Activated naive CD4-positive, alpha-beta T cell treated with anti-CD3 and anti-CD28 coated beads, Interleukin-2, amount 10 ng/mL, durations not matched to agents 7 days and 5 days (primary cell): ENCODE data around the gene HMCN2.
"Not testable (repeated sequence)": the region's sequence is repeated elsewhere in the genome, so short reads cannot be mapped to it uniquely, and the experiment has no call there.

Experiments
- CTCF ChIA-PET: fragments of 350-600 bp; sonication (Branson Sonifier 250); formaldehyde crosslinking; loops from one replicate; lab custom pipeline; 2021; ENCODE audit warnings: antibody characterized with exemption; lab: Charles Lee
- DNase-seq: peaks from one replicate; pipeline ENCODE4 v3.0.0-alpha.2; 2020
- H3K27ac Mint-ChIP-seq: one replicate; pipeline ENCODE4 v1.8.0; 2021; ENCODE audit warnings: mild to moderate bottlenecking, moderate library complexity, mixed read lengths
- H3K27me3 Mint-ChIP-seq: one replicate; pipeline ENCODE4 v1.8.0; 2021; ENCODE audit warnings: mild to moderate bottlenecking, mixed read lengths
- H3K36me3 Mint-ChIP-seq: one replicate; pipeline ENCODE4 v1.8.0; 2021; ENCODE audit warnings: mixed read lengths
- H3K4me1 Mint-ChIP-seq: one replicate; pipeline ENCODE4 v1.8.0; 2021; ENCODE audit warnings: mixed read lengths
- H3K4me3 Mint-ChIP-seq: one replicate; pipeline ENCODE4 v1.8.0; 2021; ENCODE audit warnings: mild to moderate bottlenecking, moderate library complexity, mixed read lengths
- H3K9me3 Mint-ChIP-seq: one replicate; pipeline ENCODE4 v1.8.0; 2021; ENCODE audit warnings: mixed read lengths

Gene HMCN2

GRCh38 chr9:130337318-130337717 is 71.8 kb downstream of the HMCN2 start:
- Mint-ChIP-seq H3K27me3 (peaks cover 30% of the 10 kb centered on the region), H3K4me3 (no peak overlapping the region), H3K9me3 (no peaks in the 10 kb centered on the region), H3K4me1 (no peaks in the 10 kb centered on the region), H3K36me3 (no peaks in the 10 kb centered on the region), H3K27ac (no peak overlapping the region)
- CTCF ChIA-PET: no interaction called here
- no peak for DNase-seq

- H3K36me3 Mint-ChIP-seq: no peaks in the 10 kb centered on the region
- peaks cover 25% of the 10 kb centered on the region for H3K27me3 Mint-ChIP-seq
- H3K4me1 Mint-ChIP-seq: no peaks in the 10 kb centered on the region
- H3K27ac Mint-ChIP-seq: no peak overlapping the region
- CTCF ChIA-PET: no interaction called here
- H3K4me3 Mint-ChIP-seq: no peak overlapping the region
- no peaks in the 10 kb centered on the region for H3K9me3 Mint-ChIP-seq
- DNase-seq: no peak
Observed at GRCh38 chr9:130337784-130338380, 72.3 kb downstream of the HMCN2 start.

- H3K9me3 Mint-ChIP-seq, H3K36me3 Mint-ChIP-seq, DNase-seq, H3K4me1 Mint-ChIP-seq, H3K4me3 Mint-ChIP-seq, H3K27ac Mint-ChIP-seq: not testable (repeated sequence)
- CTCF ChIA-PET: interaction anchor here (1.6 kb wide), 1 partner anchor 15 kb away, joined by 4 read pairs; no protein-coding TSS in a partner anchor
- H3K27me3 Mint-ChIP-seq: peaks cover 15% of the 10 kb centered on the region
Observed at GRCh38 chr9:130338891-130339290, 73.3 kb downstream of the HMCN2 start.

- H3K27me3 Mint-ChIP-seq: peaks cover 11% of the 10 kb centered on the region
- H3K4me1 Mint-ChIP-seq: no peaks in the 10 kb centered on the region
- CTCF ChIA-PET: interaction anchor here (1.6 kb wide), 1 partner anchor 16 kb away, joined by 4 read pairs; no protein-coding TSS in a partner anchor
- H3K9me3 Mint-ChIP-seq: no peaks in the 10 kb centered on the region
- no peak overlapping the region for H3K4me3 Mint-ChIP-seq
- no peak overlapping the region for H3K27ac Mint-ChIP-seq
- H3K36me3 Mint-ChIP-seq: no peaks in the 10 kb centered on the region
- no peak for DNase-seq
Observed at GRCh38 chr9:130339306-130339705, 73.7 kb downstream of the HMCN2 start.

- Mint-ChIP-seq H3K9me3 (no peaks in the 10 kb centered on the region), H3K27me3 (peaks cover 4% of the 10 kb centered on the region), H3K4me1 (no peaks in the 10 kb centered on the region), H3K4me3 (no peak overlapping the region), H3K27ac (no peak overlapping the region), H3K36me3 (no peaks in the 10 kb centered on the region)
- CTCF ChIA-PET: interaction anchor here (1.6 kb wide), 1 partner anchor 16 kb away, joined by 4 read pairs; no protein-coding TSS in a partner anchor
- DNase-seq: no peak
Observed at GRCh38 chr9:130340011-130340410, 74.5 kb downstream of the HMCN2 start.

GRCh38 chr9:130340557-130340956 is 75.0 kb downstream of the HMCN2 start:
- CTCF ChIA-PET: interaction anchor here (0.7 to 1.6 kb wide), 2 partner anchors 17 to 232 kb away, joined by 3 to 4 read pairs; no protein-coding TSS in a partner anchor
- H3K9me3 Mint-ChIP-seq, H3K27ac Mint-ChIP-seq, H3K36me3 Mint-ChIP-seq, H3K27me3 Mint-ChIP-seq, H3K4me3 Mint-ChIP-seq, H3K4me1 Mint-ChIP-seq, DNase-seq: not testable (repeated sequence)

- Mint-ChIP-seq H3K36me3 (no peaks in the 10 kb centered on the region), H3K4me1 (no peaks in the 10 kb centered on the region), H3K4me3 (no peak overlapping the region), H3K27ac (no peak overlapping the region), H3K27me3 (peaks cover 3% of the 10 kb centered on the region), H3K9me3 (no peaks in the 10 kb centered on the region)
- CTCF ChIA-PET: interaction anchor here (0.7 kb wide), 1 partner anchor 233 kb away, joined by 3 read pairs; no protein-coding TSS in a partner anchor
- DNase-seq: no peak
Observed at GRCh38 chr9:130341128-130341527, 75.6 kb downstream of the HMCN2 start.

- DNase-seq: no peak
- H3K4me3 Mint-ChIP-seq: no peak overlapping the region
- H3K27me3 Mint-ChIP-seq: peaks cover 3% of the 10 kb centered on the region
- H3K27ac Mint-ChIP-seq: no peak overlapping the region
- H3K36me3 Mint-ChIP-seq: no peaks in the 10 kb centered on the region
- no peaks in the 10 kb centered on the region for H3K9me3 Mint-ChIP-seq
- H3K4me1 Mint-ChIP-seq: no peaks in the 10 kb centered on the region
- CTCF ChIA-PET: interaction anchor here (1.6 kb wide), 1 partner anchor 235 kb away, joined by 3 read pairs; no protein-coding TSS in a partner anchor
Observed at GRCh38 chr9:130341839-130342713, 76.5 kb downstream of the HMCN2 start.

- CTCF ChIA-PET: interaction anchor here (1.6 kb wide), 1 partner anchor 235 kb away, joined by 3 read pairs; no protein-coding TSS in a partner anchor
- DNase-seq: no peak
Observed at GRCh38 chr9:130342714-130343085, 77.1 kb downstream of the HMCN2 start.

GRCh38 chr9:130343445-130343918 is 77.9 kb downstream of the HMCN2 start:
- Mint-ChIP-seq H3K36me3 (no peaks in the 10 kb centered on the region), H3K4me3 (no peak overlapping the region), H3K27me3 (no peaks in the 10 kb centered on the region), H3K9me3 (no peaks in the 10 kb centered on the region), H3K27ac (no peak overlapping the region), H3K4me1 (no peaks in the 10 kb centered on the region)
- DNase-seq: peak; percentile 44
- CTCF ChIA-PET: interaction anchor here (1.2 to 1.6 kb wide), 2 partner anchors 10 to 236 kb away, joined by 3 to 4 read pairs; no protein-coding TSS in a partner anchor

More at GRCh38 chr9:130342714-130343085, 77.1 kb downstream of the HMCN2 start:
- Mint-ChIP-seq H3K27ac (no peak overlapping the region), H3K36me3 (no peaks in the 10 kb centered on the region), H3K27me3 (peaks cover 3% of the 10 kb centered on the region), H3K9me3 (no peaks in the 10 kb centered on the region), H3K4me1 (no peaks in the 10 kb centered on the region), H3K4me3 (no peak overlapping the region)

GRCh38 chr9:130344366-130344765 is 78.8 kb downstream of the HMCN2 start:
- CTCF ChIA-PET: interaction anchor here (1.2 kb wide), 1 partner anchor 9 kb away, joined by 4 read pairs; no protein-coding TSS in a partner anchor
- H3K4me1 Mint-ChIP-seq: no peaks in the 10 kb centered on the region
- no peaks in the 10 kb centered on the region for H3K9me3 Mint-ChIP-seq
- H3K27ac Mint-ChIP-seq: no peak overlapping the region
- DNase-seq: no peak
- no peaks in the 10 kb centered on the region for H3K27me3 Mint-ChIP-seq
- no peak overlapping the region for H3K4me3 Mint-ChIP-seq
- H3K36me3 Mint-ChIP-seq: no peaks in the 10 kb centered on the region

GRCh38 chr9:130345009-130345896 is 79.7 kb downstream of the HMCN2 start:
- no peaks in the 10 kb centered on the region for H3K9me3 Mint-ChIP-seq
- no peak overlapping the region for H3K4me3 Mint-ChIP-seq
- no peaks in the 10 kb centered on the region for H3K27me3 Mint-ChIP-seq
- no peak overlapping the region for H3K27ac Mint-ChIP-seq
- no peaks in the 10 kb centered on the region for H3K36me3 Mint-ChIP-seq
- CTCF ChIA-PET: no interaction called here
- H3K4me1 Mint-ChIP-seq: no peaks in the 10 kb centered on the region
- DNase-seq: no peak

GRCh38 chr9:130345897-130346385 is 80.4 kb downstream of the HMCN2 start:
- Mint-ChIP-seq H3K9me3 (no peaks in the 10 kb centered on the region), H3K4me3 (no peak overlapping the region), H3K36me3 (no peaks in the 10 kb centered on the region), H3K4me1 (no peaks in the 10 kb centered on the region), H3K27me3 (no peaks in the 10 kb centered on the region), H3K27ac (no peak overlapping the region)
- DNase-seq: no peak
- CTCF ChIA-PET: no interaction called here
